Measurements from ENCODE around the gene CDC14C. TPM values are rescaled to one million over a fixed set of nuclear protein-coding genes. Genes with fewer than 3 reads are reported as not detected.

Gene CDC14C
- total and polyA plus RNA-seq, 10 donors = not detected

- H3K9me3 ChIP-seq = peaks cover 0 to 39% (median 25%) of the 10 kb centered on the region in 8 donors
- intact Hi-C loops (cut with DNase I; ENCODE audit: low total_unique reads) = no loop called here
- no peak overlapping the region for H3K27ac ChIP-seq
- H3K27me3 ChIP-seq (replicated peaks in 1 of 7) = no peaks in the 10 kb centered on the region
- no peak for DNase-seq
- H3K4me3 ChIP-seq = no peak overlapping the region
- no peaks in the 10 kb centered on the region for H3K36me3 ChIP-seq
- TF ChIP-seq CTCF (IDR thresholded peaks at IDR 0.05 in 8 of 11, conservative IDR thresholded peaks at IDR 0.05 in 3 of 11) (no peak), POLR2A (IDR thresholded peaks at IDR 0.05) (no peak), POLR2AphosphoS5 (IDR thresholded peaks at IDR 0.05) (no peak)
- 48 to 55% (median 52%) methylated on average over 2 of the region's 2 CpGs for WGBS, 5 donors
- H3K4me1 ChIP-seq = no peaks in the 10 kb centered on the region
These were observed 36.8 kb upstream of the CDC14C start for GRCh38 chr7:48887500-48887899.

- intact Hi-C loops (cut with DNase I; ENCODE audit: low total_unique reads) = no loop called here
- WGBS, 5 donors = 51 to 80% (median 67%) methylated on average over 1 of the region's 1 CpG
- Histone ChIP-seq H3K9me3 (peaks cover 0 to 55% (median 47%) of the 10 kb centered on the region in 8 donors), H3K4me1 (no peaks in the 10 kb centered on the region), H3K27me3 (replicated peaks in 1 of 7) (no peaks in the 10 kb centered on the region), H3K36me3 (no peaks in the 10 kb centered on the region), H3K4me3 (no peak overlapping the region), H3K27ac (no peak overlapping the region)
- DNase-seq = no peak
- TF ChIP-seq POLR2A (IDR thresholded peaks at IDR 0.05) = no peak
- TF ChIP-seq CTCF (IDR thresholded peaks at IDR 0.05 in 8 of 11, conservative IDR thresholded peaks at IDR 0.05 in 3 of 11) = no peak
- no peak for TF ChIP-seq POLR2AphosphoS5 (IDR thresholded peaks at IDR 0.05)
These were observed 29.8 kb upstream of the CDC14C start for GRCh38 chr7:48894574-48894973.

GRCh38 chr7:48899932-48900331 is 24.4 kb upstream of the CDC14C start:
- Histone ChIP-seq H3K9me3 (peaks cover 0 to 7% (median under 1%) of the 10 kb centered on the region in 8 donors), H3K4me3 (no peak overlapping the region), H3K27me3 (replicated peaks in 1 of 7) (no peaks in the 10 kb centered on the region), H3K4me1 (no peaks in the 10 kb centered on the region), H3K36me3 (no peaks in the 10 kb centered on the region), H3K27ac (no peak overlapping the region)
- no peak for DNase-seq
- no peak for TF ChIP-seq POLR2A (IDR thresholded peaks at IDR 0.05)
- no peak for TF ChIP-seq CTCF (IDR thresholded peaks at IDR 0.05 in 8 of 11, conservative IDR thresholded peaks at IDR 0.05 in 3 of 11)
- no peak for TF ChIP-seq POLR2AphosphoS5 (IDR thresholded peaks at IDR 0.05)
- intact Hi-C loops (cut with DNase I; ENCODE audit: low total_unique reads) = no loop called here
- 83 to 94% (median 90%) methylated on average over 2 of the region's 2 CpGs for WGBS, 5 donors

GRCh38 chr7:48901966-48902365 is 22.4 kb upstream of the CDC14C start:
- WGBS, 5 donors = 77 to 87% (median 82%) methylated on average over 3 of the region's 3 CpGs
- H3K36me3 ChIP-seq = no peaks in the 10 kb centered on the region
- peaks cover 0 to 5% (median 0%) of the 10 kb centered on the region in 8 donors for H3K9me3 ChIP-seq
- DNase-seq = no peak
- H3K4me1 ChIP-seq = no peaks in the 10 kb centered on the region
- no peak overlapping the region for H3K27ac ChIP-seq
- intact Hi-C loops (cut with DNase I; ENCODE audit: low total_unique reads) = no loop called here
- H3K27me3 ChIP-seq (replicated peaks in 1 of 7) = no peaks in the 10 kb centered on the region
- H3K4me3 ChIP-seq = no peak overlapping the region
- TF ChIP-seq POLR2A (IDR thresholded peaks at IDR 0.05) (no peak), CTCF (IDR thresholded peaks at IDR 0.05 in 8 of 11, conservative IDR thresholded peaks at IDR 0.05 in 3 of 11) (no peak), POLR2AphosphoS5 (IDR thresholded peaks at IDR 0.05) (no peak)
